SJCRH30 (cell line): ENCODE measurements around the gene UNKL. TPM values are rescaled to one million over a fixed set of nuclear protein-coding genes. Genes with fewer than 3 reads are reported as not detected.

Experiments
- DNase-seq, 2 experiments: peaks; one replicate each; pipeline ENCODE4 v3.0.0-alpha.2; 2015 to 2020
- H3K27ac ChIP-seq: fragments of 250-450 bp; sonication (Bioruptor Pico); 2 replicates; pipeline ENCODE4 v1.5.1; 2020; ENCODE audit warnings: mild to moderate bottlenecking, moderate library complexity
- H3K27me3 ChIP-seq: fragments of 250-450 bp; sonication (Bioruptor Pico); 2 replicates; pipeline ENCODE4 v1.5.1; 2020; ENCODE audit warnings: mild to moderate bottlenecking, moderate library complexity
- H3K36me3 ChIP-seq: fragments of 250-450 bp; sonication (Bioruptor Pico); 2 replicates; pipeline ENCODE4 v1.5.1; 2020; ENCODE audit warnings: mild to moderate bottlenecking, moderate library complexity
- H3K4me1 ChIP-seq: fragments of 250-450 bp; sonication (Bioruptor Pico); 2 replicates; pipeline ENCODE4 v1.5.1; 2020; ENCODE audit warnings: mild to moderate bottlenecking, moderate library complexity
- H3K4me3 ChIP-seq: fragments of 250-450 bp; sonication (Bioruptor Pico); 2 replicates; pipeline ENCODE4 v1.5.1; 2020; ENCODE audit warnings: mild to moderate bottlenecking, moderate library complexity
- H3K9me3 ChIP-seq: fragments of 250-450 bp; sonication (Bioruptor Pico); replicated peaks from 2 replicates; pipeline ENCODE4 v1.5.1; 2020; ENCODE audit warnings: mild to moderate bottlenecking, moderate library complexity
- total RNA-seq: library from RNA; depleted of rRNA; stranded (reverse); fragments of >200 nt; shearing (Covaris generic); gene quantifications from 2 replicates; pipeline ENCODE4 v1.2.3, GENCODE V29; 2014; rRNA removed

UNKL gene
- total RNA-seq = 8.7 and 9.8 TPM in 2 replicates

- H3K27me3 ChIP-seq = no peaks in the 10 kb centered on the region
- H3K9me3 ChIP-seq = no peaks in the 10 kb centered on the region
- peak; percentile 74 to 77 for DNase-seq
- H3K4me1 ChIP-seq = no peaks in the 10 kb centered on the region
- H3K36me3 ChIP-seq = no peaks in the 10 kb centered on the region
- peak within 1 kb of the TSS; percentile 85 for H3K4me3 ChIP-seq
- peak within 1 kb of the TSS; percentile 52 for H3K27ac ChIP-seq
Measured at GRCh38 chr16:1414532-1415260, at the start of gene UNKL. UNKL (minus strand) TSS chr16:1414704; CDS start chr16:1414691, 13 bp downstream.

- no peak overlapping the region for H3K27ac ChIP-seq
- H3K27me3 ChIP-seq = no peaks in the 10 kb centered on the region
- H3K4me1 ChIP-seq = no peaks in the 10 kb centered on the region
- DNase-seq = no peak
- no peaks in the 10 kb centered on the region for H3K36me3 ChIP-seq
- no peak overlapping the region for H3K4me3 ChIP-seq
- H3K9me3 ChIP-seq = no peaks in the 10 kb centered on the region
Measured at GRCh38 chr16:1461146-1461545, 46.6 kb upstream of the UNKL start.

GRCh38 chr16:1460602-1461138 is 46.2 kb upstream of the UNKL start:
- no peaks in the 10 kb centered on the region for H3K9me3 ChIP-seq
- H3K36me3 ChIP-seq = no peaks in the 10 kb centered on the region
- no peaks in the 10 kb centered on the region for H3K4me1 ChIP-seq
- no peaks in the 10 kb centered on the region for H3K27me3 ChIP-seq
- H3K27ac ChIP-seq = no peak overlapping the region
- no peak for DNase-seq
- no peak overlapping the region for H3K4me3 ChIP-seq

GRCh38 chr16:1459967-1460366 is 45.5 kb upstream of the UNKL start:
- no peak for DNase-seq
- Histone ChIP-seq H3K4me1 (no peaks in the 10 kb centered on the region), H3K27me3 (no peaks in the 10 kb centered on the region), H3K4me3 (no peak overlapping the region), H3K36me3 (no peaks in the 10 kb centered on the region), H3K9me3 (no peaks in the 10 kb centered on the region), H3K27ac (no peak overlapping the region)

GRCh38 chr16:1458977-1459341 is 44.5 kb upstream of the UNKL start:
- Histone ChIP-seq H3K27ac (no peak overlapping the region), H3K9me3 (no peaks in the 10 kb centered on the region), H3K4me1 (no peaks in the 10 kb centered on the region), H3K36me3 (no peaks in the 10 kb centered on the region), H3K4me3 (no peak overlapping the region), H3K27me3 (no peaks in the 10 kb centered on the region)
- no peak for DNase-seq

GRCh38 chr16:1458336-1458976 is 44.0 kb upstream of the UNKL start:
- Histone ChIP-seq H3K4me3 (no peak overlapping the region), H3K36me3 (no peaks in the 10 kb centered on the region; the same call in 1 of the 2 replicates), H3K27me3 (no peaks in the 10 kb centered on the region), H3K9me3 (no peaks in the 10 kb centered on the region), H3K27ac (no peak overlapping the region), H3K4me1 (no peaks in the 10 kb centered on the region)
- no peak for DNase-seq

GRCh38 chr16:1457489-1458245 is 43.2 kb upstream of the UNKL start:
- no peak overlapping the region for H3K27ac ChIP-seq
- H3K36me3 ChIP-seq = no peaks in the 10 kb centered on the region; the same call in 1 of the 2 replicates
- no peak for DNase-seq
- no peaks in the 10 kb centered on the region for H3K9me3 ChIP-seq
- H3K4me1 ChIP-seq = no peaks in the 10 kb centered on the region
- no peak overlapping the region for H3K4me3 ChIP-seq
- H3K27me3 ChIP-seq = no peaks in the 10 kb centered on the region

- no peaks in the 10 kb centered on the region for H3K27me3 ChIP-seq
- DNase-seq = no peak
- H3K27ac ChIP-seq = no peak overlapping the region
- H3K9me3 ChIP-seq = no peaks in the 10 kb centered on the region
- H3K36me3 ChIP-seq = no peaks in the 10 kb centered on the region; the same call in 1 of the 2 replicates
- no peak overlapping the region for H3K4me3 ChIP-seq
- no peaks in the 10 kb centered on the region for H3K4me1 ChIP-seq
Measured at GRCh38 chr16:1456951-1457350, 42.4 kb upstream of the UNKL start.

- Histone ChIP-seq H3K27me3 (no peaks in the 10 kb centered on the region), H3K27ac (no peak overlapping the region), H3K36me3 (no peaks in the 10 kb centered on the region; the same call in 1 of the 2 replicates), H3K4me3 (no peak overlapping the region), H3K9me3 (no peaks in the 10 kb centered on the region), H3K4me1 (no peaks in the 10 kb centered on the region)
- DNase-seq = no peak
Measured at GRCh38 chr16:1455190-1456171, 41.0 kb upstream of the UNKL start.

- H3K27ac ChIP-seq = no peak overlapping the region
- H3K4me1 ChIP-seq = no peaks in the 10 kb centered on the region
- H3K36me3 ChIP-seq = no peaks in the 10 kb centered on the region; the same call in 1 of the 2 replicates
- no peak for DNase-seq
- no peak overlapping the region for H3K4me3 ChIP-seq
- H3K9me3 ChIP-seq = no peaks in the 10 kb centered on the region
- H3K27me3 ChIP-seq = no peaks in the 10 kb centered on the region
Measured at GRCh38 chr16:1454561-1454960, 40.1 kb upstream of the UNKL start.

GRCh38 chr16:1453316-1453715 is 38.8 kb upstream of the UNKL start:
- Histone ChIP-seq H3K27me3 (no peaks in the 10 kb centered on the region), H3K9me3 (no peaks in the 10 kb centered on the region), H3K36me3 (no peaks in the 10 kb centered on the region; the same call in 1 of the 2 replicates), H3K27ac (no peak overlapping the region), H3K4me3 (no peak overlapping the region), H3K4me1 (no peaks in the 10 kb centered on the region)
- no peak for DNase-seq

GRCh38 chr16:1452530-1452929 is 38.0 kb upstream of the UNKL start:
- no peak for DNase-seq
- Histone ChIP-seq H3K4me3 (no peak overlapping the region), H3K4me1 (no peaks in the 10 kb centered on the region), H3K9me3 (no peaks in the 10 kb centered on the region), H3K36me3 (no peaks in the 10 kb centered on the region; the same call in 1 of the 2 replicates), H3K27me3 (no peaks in the 10 kb centered on the region), H3K27ac (no peak overlapping the region)

- no peaks in the 10 kb centered on the region for H3K9me3 ChIP-seq
- no peak overlapping the region for H3K4me3 ChIP-seq
- H3K36me3 ChIP-seq = no peaks in the 10 kb centered on the region; the same call in 1 of the 2 replicates
- no peaks in the 10 kb centered on the region for H3K4me1 ChIP-seq
- DNase-seq = no peak
- no peak overlapping the region for H3K27ac ChIP-seq
- H3K27me3 ChIP-seq = no peaks in the 10 kb centered on the region
Measured at GRCh38 chr16:1451702-1452392, 37.3 kb upstream of the UNKL start.
